Fibroblast of the aortic adventitia (primary cell): ENCODE results near the gene TMPRSS5. TPM values are rescaled to one million over a fixed set of nuclear protein-coding genes. Genes with fewer than 3 reads are reported as not detected.

Source experiments
- DNase-seq: peaks from one replicate; pipeline ENCODE4 v3.0.0-alpha.2; 2010; ENCODE audit warnings: low read depth
- H3K4me3 ChIP-seq: 2 replicates; pipeline ENCODE4 v1.5.1; 2011; ENCODE audit warnings: low read depth, mild to moderate bottlenecking, control low read depth, low read length, moderate library complexity
- CTCF ChIP-seq: IDR thresholded peaks from 2 replicates; pipeline ENCODE4 v1.5.1; 2011; ENCODE audit warnings: mild to moderate bottlenecking, low read length, control low read depth, inconsistent platforms; ENCODE audit not compliant: insufficient read depth
- total RNA-seq: library from RNA; depleted of rRNA; stranded (reverse); fragments of >200 nt; gene quantifications from 2 replicates; pipeline ENCODE4 v1.2.3, GENCODE V29; 2012; ENCODE audit warnings: low replicate concordance

TMPRSS5 gene
- total RNA-seq, 1 donor: 0.09 TPM

- no peak overlapping the region for H3K4me3 ChIP-seq
- no peak for DNase-seq
- TF ChIP-seq CTCF: no peak
These were observed 8.2 kb downstream of the TMPRSS5 start for GRCh38 chr11:113697756-113698407.

GRCh38 chr11:113697111-113697510, 9.0 kb downstream of the TMPRSS5 start:
- TF ChIP-seq CTCF: no peak
- no peak overlapping the region for H3K4me3 ChIP-seq
- no peak for DNase-seq

- no peak for DNase-seq
- no peak for TF ChIP-seq CTCF
- no peak overlapping the region for H3K4me3 ChIP-seq
These were observed 10.9 kb downstream of the TMPRSS5 start for GRCh38 chr11:113695207-113695606.

- DNase-seq: no peak
- H3K4me3 ChIP-seq: no peak overlapping the region
- no peak for TF ChIP-seq CTCF
These were observed 11.7 kb downstream of the TMPRSS5 start for GRCh38 chr11:113694390-113694789.

GRCh38 chr11:113693030-113693429, 13.1 kb downstream of the TMPRSS5 start:
- H3K4me3 ChIP-seq: no peak overlapping the region
- no peak for TF ChIP-seq CTCF
- no peak for DNase-seq

GRCh38 chr11:113690619-113691569, 15.2 kb downstream of the TMPRSS5 start:
- TF ChIP-seq CTCF: no peak
- DNase-seq: peak; percentile 22
- no peak overlapping the region for H3K4me3 ChIP-seq
